LHCN-M2 (cell line): ENCODE results near the gene TFRC. TPM values are rescaled to one million over a fixed set of nuclear protein-coding genes. Genes with fewer than 3 reads are reported as not detected.
"Not testable (repeated sequence)": the region's sequence is repeated elsewhere in the genome, so short reads cannot be mapped to it uniquely, and the experiment has no call there.

Source experiments
- DNase-seq: peaks from one replicate; pipeline ENCODE4 v3.0.0-alpha.2; 2012; ENCODE audit warnings: low read depth
- total RNA-seq: library from RNA; depleted of rRNA; stranded (reverse); fragments of >200 nt; gene quantifications from 2 replicates; pipeline ENCODE4 v1.2.3, GENCODE V29; 2014; rRNA removed

Gene TFRC
- total RNA-seq, 1 experiment from 2014 or later: 187 TPM

DNA sequence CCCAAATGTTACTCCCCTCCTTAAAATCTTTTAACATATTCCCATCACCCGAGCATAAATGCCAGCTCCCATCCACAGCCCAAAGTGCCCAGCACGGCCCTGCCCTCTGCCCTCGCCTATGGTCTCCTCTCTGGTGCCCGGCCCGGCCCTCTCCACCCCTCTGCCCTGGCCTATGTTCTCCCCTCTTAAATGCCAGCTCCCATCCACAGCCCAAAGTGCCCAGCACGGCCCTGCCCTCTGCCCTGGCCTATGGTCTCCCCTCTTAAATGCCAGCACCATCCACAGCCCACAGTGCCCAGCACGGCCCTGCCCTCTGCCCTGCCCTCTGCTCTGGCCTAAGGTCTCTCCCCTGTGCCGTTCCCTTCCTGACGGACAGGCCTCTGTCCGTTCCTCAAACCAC is 76.6 kb downstream of the TFRC start:
- DNase-seq: not testable (repeated sequence)

DNA sequence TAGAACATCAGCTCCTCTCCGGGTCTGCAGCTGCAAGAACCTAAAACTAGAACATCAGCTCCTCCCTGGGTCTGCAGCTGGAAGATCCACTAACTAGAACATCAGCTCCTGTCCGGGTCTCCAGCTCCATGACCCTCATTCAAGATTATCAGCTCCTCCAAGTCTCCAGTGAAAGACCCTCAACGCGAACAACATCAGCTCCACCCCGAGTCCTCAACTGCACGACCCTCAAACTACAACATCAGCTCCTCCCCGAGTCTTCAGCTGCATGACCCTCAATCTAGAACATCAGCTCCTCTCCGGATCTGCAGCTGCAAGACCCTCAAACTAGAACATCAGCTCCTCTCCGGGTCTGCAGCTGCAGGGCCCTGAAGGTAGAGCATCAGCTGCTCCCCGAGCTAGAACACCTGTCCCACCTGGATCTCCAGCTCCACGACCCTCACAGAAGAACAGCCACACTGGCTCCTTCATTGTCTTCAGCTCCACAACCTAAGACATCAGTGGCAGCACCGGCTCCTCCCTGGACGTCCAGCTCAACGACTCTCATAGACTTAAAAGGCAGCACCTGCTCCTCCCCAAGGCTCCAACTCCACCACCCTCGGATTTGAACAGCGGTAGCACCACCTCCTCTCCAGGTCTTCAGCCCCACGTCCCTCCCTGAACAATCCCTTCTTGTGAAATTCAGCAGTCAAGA is 77.4 kb downstream of the TFRC start:
- not testable (repeated sequence) for DNase-seq

DNA sequence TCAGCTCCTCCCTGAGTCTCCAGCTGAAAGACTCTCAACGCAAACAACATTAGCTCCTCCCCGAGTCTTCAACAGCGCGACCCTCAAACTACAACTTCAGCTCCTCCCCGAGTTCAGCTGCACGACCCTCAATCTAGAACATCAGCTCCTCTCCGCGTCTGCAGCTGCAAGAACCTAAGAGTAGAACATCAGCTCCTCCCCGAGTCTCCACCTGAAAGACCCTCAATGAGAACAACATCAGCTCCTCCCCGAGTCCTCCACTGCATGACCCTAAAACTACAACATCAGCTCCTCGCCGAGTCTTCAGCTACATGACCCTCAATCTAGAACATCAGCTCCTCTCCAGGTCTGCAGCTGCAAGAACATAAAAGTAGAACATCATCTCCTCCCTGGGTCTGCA is 78.3 kb downstream of the TFRC start:
- DNase-seq: no peak

DNA sequence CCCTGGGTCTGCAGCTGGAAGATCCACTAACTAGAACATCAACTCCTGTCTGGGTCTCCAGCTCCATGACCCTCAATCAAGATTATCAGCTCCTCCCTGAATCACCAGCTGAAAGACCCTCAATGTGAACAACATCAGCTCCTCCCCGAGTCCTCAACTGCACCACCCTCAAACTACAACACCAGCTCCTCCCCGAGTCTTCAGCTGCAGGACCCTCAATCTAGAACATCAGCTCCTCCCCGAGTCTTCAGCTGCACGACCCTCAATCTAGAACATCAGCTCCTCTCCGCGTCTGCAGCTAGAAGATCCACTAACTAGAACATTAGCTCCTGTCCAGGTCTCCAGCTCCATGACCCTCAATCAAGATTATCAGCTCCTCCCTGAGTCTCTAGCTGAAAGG is 79.2 kb downstream of the TFRC start:
- DNase-seq: not testable (repeated sequence)

DNA sequence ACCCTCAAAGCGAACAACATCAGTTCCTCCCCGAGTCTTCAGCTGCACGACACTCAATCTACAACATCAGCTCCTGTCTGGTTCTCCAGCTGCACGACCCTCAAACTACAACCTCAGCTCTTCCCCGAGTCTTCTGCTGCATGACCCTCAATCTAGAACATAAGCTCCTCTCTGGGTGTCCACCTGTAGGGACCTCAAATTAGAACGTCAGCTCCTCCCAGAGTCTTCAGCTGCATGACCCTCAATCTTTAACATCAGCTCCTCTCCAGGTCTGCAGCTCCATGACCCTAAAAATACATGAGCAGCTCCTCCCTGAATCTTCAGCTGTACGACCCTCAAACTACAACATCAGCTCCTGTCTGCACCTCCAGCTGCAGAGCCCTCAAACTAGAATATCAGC is 80.7 kb downstream of the TFRC start:
- not testable (repeated sequence) for DNase-seq

DNA sequence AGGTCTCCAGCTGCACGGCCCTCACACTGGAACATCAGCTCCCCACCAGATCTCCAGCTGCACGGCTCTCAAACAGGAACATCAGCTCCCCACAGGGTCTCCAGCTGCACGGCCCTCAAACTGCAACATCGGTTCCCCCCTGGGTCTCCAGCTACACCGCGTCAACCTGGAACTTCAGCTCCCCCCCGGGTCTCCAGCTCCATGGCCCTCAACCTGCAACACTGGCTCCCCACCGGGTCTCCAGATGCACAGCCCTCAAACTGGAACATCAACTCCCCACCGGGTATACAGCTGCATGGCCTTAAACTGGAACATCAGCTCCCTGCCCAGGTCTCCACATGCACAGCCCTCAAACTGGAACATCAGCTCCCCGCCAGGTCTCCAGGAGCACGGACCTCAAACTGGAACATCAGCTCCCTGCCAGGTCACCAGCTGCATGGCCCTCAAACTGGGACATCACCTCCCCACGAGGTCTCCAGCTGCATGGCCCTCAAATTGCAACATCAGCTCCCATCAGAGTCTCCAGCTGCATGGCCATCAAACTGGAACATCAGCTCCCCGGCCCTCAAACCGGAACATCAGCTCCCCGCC is 81.4 kb downstream of the TFRC start:
- not testable (repeated sequence) for DNase-seq

DNA sequence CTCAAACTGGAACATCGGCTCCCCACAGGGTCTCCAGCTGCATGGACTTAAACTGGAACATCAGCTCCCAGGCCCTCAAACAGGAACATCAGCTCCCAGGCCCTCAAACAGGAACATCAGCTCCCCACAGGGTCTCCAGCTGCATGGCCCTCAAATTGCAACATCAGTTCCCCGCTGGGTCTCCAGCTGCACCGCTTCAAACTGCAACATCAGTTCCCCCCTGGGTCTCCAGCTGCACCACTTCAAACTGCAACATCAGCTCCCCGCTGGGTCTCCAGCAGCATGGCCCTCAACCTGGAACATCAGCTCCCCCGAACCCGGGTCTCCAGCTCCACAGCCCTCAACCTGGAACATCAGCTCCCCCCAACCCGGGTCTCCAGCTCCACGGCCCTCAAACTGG is 82.0 kb downstream of the TFRC start:
- DNase-seq: no peak

Other genes with a start within 250 kb of the TFRC start
- 8.6 and 10.7 TPM in 2 replicates for gene TNK2, start 173.5 kb downstream of the TFRC start, total RNA-seq
- not detected in 2 replicates for gene ZDHHC19, start 129.3 kb upstream of the TFRC start, total RNA-seq
- not detected in 2 replicates for gene SLC51A, start 134.4 kb upstream of the TFRC start, total RNA-seq
- gene PCYT1A, start 205.6 kb upstream of the TFRC start, total RNA-seq: 89.4 and 92.3 TPM in 2 replicates
- 21.1 and 28.0 TPM in 2 replicates for gene DYNLT2B, start 236.2 kb upstream of the TFRC start, total RNA-seq